Measurements from ENCODE around the gene KIAA1958. TPM values are rescaled to one million over a fixed set of nuclear protein-coding genes. Genes with fewer than 3 reads are reported as not detected.

Gene KIAA1958
- total RNA-seq, 4 donors from 2014 or later = 8.3 to 11.2 (median 9.6) TPM

- H3K9me3 ChIP-seq = no peaks in the 10 kb centered on the region
- H3K27ac ChIP-seq = no peak overlapping the region
- TF ChIP-seq CTCF (IDR thresholded peaks at IDR 0.05) (no peak), POLR2A (IDR thresholded peaks at IDR 0.05) (no peak)
- peaks cover 5 to 24% of the 10 kb centered on the region in 2 donors for H3K36me3 ChIP-seq
- WGBS, 2 donors = 91 to 93% methylated on average over 6 of the region's 6 CpGs
- H3K4me3 ChIP-seq (replicated peaks in 1 of 3) = no peak overlapping the region
- no peak for DNase-seq
- intact Hi-C loops (cut with DNase I) = no loop called here
- no peaks in the 10 kb centered on the region for H3K27me3 ChIP-seq
- no peaks in the 10 kb centered on the region for H3K4me1 ChIP-seq
Observed at GRCh38 chr9:112689161-112689740, 202.6 kb downstream of the KIAA1958 start.

- H3K27ac ChIP-seq = no peak overlapping the region
- TF ChIP-seq POLR2A (IDR thresholded peaks at IDR 0.05) (no peak), CTCF (IDR thresholded peaks at IDR 0.05) (no peak)
- intact Hi-C loops (cut with DNase I) = no loop called here
- 93% methylated on average over 4 of the region's 4 CpGs for WGBS, 2 donors
- H3K9me3 ChIP-seq = no peaks in the 10 kb centered on the region
- no peak for DNase-seq
- H3K4me3 ChIP-seq (replicated peaks in 1 of 3) = no peak overlapping the region
- no peaks in the 10 kb centered on the region for H3K27me3 ChIP-seq
- H3K4me1 ChIP-seq = no peaks in the 10 kb centered on the region
- H3K36me3 ChIP-seq = peaks cover 0 to 13% of the 10 kb centered on the region in 2 donors
Observed at GRCh38 chr9:112694706-112695555, 208.3 kb downstream of the KIAA1958 start.

- Histone ChIP-seq H3K4me3 (replicated peaks in 1 of 3) (no peak overlapping the region), H3K9me3 (no peaks in the 10 kb centered on the region), H3K4me1 (no peaks in the 10 kb centered on the region), H3K27ac (no peak overlapping the region), H3K36me3 (peaks cover 0 to 5% of the 10 kb centered on the region in 2 donors), H3K27me3 (no peaks in the 10 kb centered on the region)
- no peak for DNase-seq
- intact Hi-C loops (cut with DNase I) = no loop called here
- 93 to 96% methylated on average over 5 of the region's 5 CpGs for WGBS, 2 donors
- TF ChIP-seq POLR2A (IDR thresholded peaks at IDR 0.05) (no peak), CTCF (IDR thresholded peaks at IDR 0.05) (no peak)
Observed at GRCh38 chr9:112696461-112696860, 209.8 kb downstream of the KIAA1958 start.

GRCh38 chr9:112699230-112699629 is 212.6 kb downstream of the KIAA1958 start:
- TF ChIP-seq POLR2A (IDR thresholded peaks at IDR 0.05) (no peak), CTCF (IDR thresholded peaks at IDR 0.05) (no peak)
- intact Hi-C loops (cut with DNase I) = no loop called here
- Histone ChIP-seq H3K27me3 (no peaks in the 10 kb centered on the region), H3K4me1 (no peaks in the 10 kb centered on the region), H3K36me3 (peaks cover 0 to 3% of the 10 kb centered on the region in 2 donors), H3K9me3 (no peaks in the 10 kb centered on the region), H3K4me3 (replicated peaks in 1 of 3) (no peak overlapping the region), H3K27ac (no peak overlapping the region)
- DNase-seq = no peak
- WGBS, 2 donors = 95 to 96% methylated on average over 5 of the region's 5 CpGs

- no peak for DNase-seq
- H3K27me3 ChIP-seq = no peaks in the 10 kb centered on the region
- H3K4me3 ChIP-seq (replicated peaks in 1 of 3) = no peak overlapping the region
- H3K9me3 ChIP-seq = no peaks in the 10 kb centered on the region
- TF ChIP-seq CTCF (IDR thresholded peaks at IDR 0.05) (no peak), POLR2A (IDR thresholded peaks at IDR 0.05) (no peak)
- intact Hi-C loops (cut with DNase I) = no loop called here
- no peaks in the 10 kb centered on the region for H3K4me1 ChIP-seq
- no peak overlapping the region for H3K27ac ChIP-seq
- peaks cover 0 to 3% of the 10 kb centered on the region in 2 donors for H3K36me3 ChIP-seq
Observed at GRCh38 chr9:112700085-112700484, 213.5 kb downstream of the KIAA1958 start.
